K562 (cell line): ENCODE results near the gene CCDC9. TPM values are rescaled to one million over a fixed set of nuclear protein-coding genes. Genes with fewer than 3 reads are reported as not detected.

Experiments
- ASH1L ChIP-seq: fragments of 450-650 bp; IDR thresholded peaks from 2 replicates; pipeline ENCODE4 v1.6.1; 2018; ENCODE audit warnings: borderline replicate concordance, mild to moderate bottlenecking, low read depth; ENCODE audit not compliant: partially characterized antibody
- BACH1 ChIP-seq: fragments of 200-800 bp; sonication (Bioruptor generic); IDR thresholded peaks from 2 replicates; pipeline ENCODE4 v1.6.1; 2016; ENCODE audit warnings: missing genetic modification characterization, missing compliant biosample characterization
- CREM ChIP-seq: IDR thresholded peaks from 2 replicates; pipeline ENCODE4 v1.6.1; 2014; ENCODE audit warnings: antibody characterized with exemption, low read depth
- HMGN3 ChIP-seq: IDR thresholded peaks from 2 replicates; pipeline ENCODE4 v1.6.1; 2011; ENCODE audit warnings: borderline replicate concordance, low read depth, mild to moderate bottlenecking, mixed read lengths, low read length; ENCODE audit not compliant: insufficient read length; ENCODE audit errors: extremely low read depth
- MCM2 ChIP-seq: fragments of 450-650 bp; IDR thresholded peaks from 2 replicates; pipeline ENCODE4 v1.6.1; 2017; ENCODE audit warnings: low read depth, mild to moderate bottlenecking
- NFIX ChIP-seq: fragments of 250-450 bp; sonication (Bioruptor Pico); IDR thresholded peaks from 2 replicates; pipeline ENCODE4 v1.4.0; 2020; ENCODE audit warnings: low read depth, mild to moderate bottlenecking, moderate library complexity
- PHTF2 ChIP-seq: fragments of 250-450 bp; sonication (Bioruptor Pico); IDR thresholded peaks from 2 replicates; pipeline ENCODE4 v1.5.0; 2021; ENCODE audit warnings: mild to moderate bottlenecking
- RBM25 ChIP-seq: fragments of 200-400 bp; formaldehyde crosslinking; IDR thresholded peaks from 2 replicates; pipeline ENCODE4 v1.6.1; 2018; ENCODE audit warnings: low read length, low read depth, moderate library complexity; ENCODE audit not compliant: severe bottlenecking
- SRSF7 ChIP-seq: fragments of 200-400 bp; formaldehyde crosslinking; optimal IDR thresholded peaks from 2 replicates; pipeline ENCODE3; 2017; ENCODE audit warnings: mild to moderate bottlenecking, low read depth, low read length
- TGIF2 ChIP-seq: sonication (generic); formaldehyde crosslinking; IDR thresholded peaks from 2 replicates; pipeline ENCODE4 v1.8.1; 2022; ENCODE audit warnings: mild to moderate bottlenecking, missing genetic modification reagents, moderate library complexity
- ZBTB12 ChIP-seq: fragments of 250-450 bp; sonication (Bioruptor Pico); IDR thresholded peaks from 2 replicates; pipeline ENCODE4 v1.4.0; 2020
- ZNF277 ChIP-seq: fragments of 250-450 bp; sonication (Bioruptor Pico); IDR thresholded peaks from 2 replicates; pipeline ENCODE4 v1.8.0; 2022; ENCODE audit warnings: inconsistent platforms, mild to moderate bottlenecking, moderate library complexity, borderline replicate concordance
- ZNF311 ChIP-seq: fragments of 250-450 bp; sonication (Bioruptor Pico); IDR thresholded peaks from 2 replicates; pipeline ENCODE4 v1.4.0; 2020; ENCODE audit warnings: mild to moderate bottlenecking, moderate library complexity
- ZNF431 ChIP-seq: sonication (generic); formaldehyde crosslinking; IDR thresholded peaks from 2 replicates; pipeline ENCODE4 v1.8.0; 2022; ENCODE audit warnings: mild to moderate bottlenecking, missing genetic modification reagents
- ZNF586 ChIP-seq: fragments of 450-650 bp; formaldehyde crosslinking; conservative IDR thresholded peaks from 2 replicates; pipeline ENCODE4 v1.4.0; 2020; ENCODE audit warnings: mild to moderate bottlenecking, moderate library complexity
- ZNF780A ChIP-seq: fragments of 250-450 bp; sonication (Bioruptor Pico); IDR thresholded peaks from 2 replicates; pipeline ENCODE4 v1.5.0; 2021; ENCODE audit warnings: mild to moderate bottlenecking
- polyA plus RNA-seq, 8 experiments: library from polyadenylated mRNA; depleted of rRNA in 4 of 8; stranded (reverse) in 5 of 8; unstranded in 3 of 8; fragments of >200 nt; fragmentation: Nextera tagmentation in 2 of 8; fragmentation: Illumina TruSeq in 1 of 8; extraction: Ambion mirVana in 2 of 8; extraction: Trizol in 1 of 8; gene quantifications; 2 replicates each; pipeline versions ENCODE4 v1.2.1 to v1.2.3, GENCODE V29; 2011 to 2014; ENCODE audit warnings: inconsistent platforms in 1 of 8, missing spikeins in 1 of 8
- total RNA-seq, 7 experiments: library from RNA; depleted of rRNA in 6 of 7; stranded (reverse); fragments of >200 nt in 6 of 7; fragmentation: Illumina TruSeq in 2 of 7; extraction: Trizol in 2 of 7; gene quantifications; 2 replicates each; pipeline versions ENCODE4 v1.2.1 to v1.2.3, GENCODE V29; 2011 to 2021; ENCODE audit warnings: low replicate concordance in 1 of 7
- TF ChIP-seq, protein P1 (sequence below), 2 experiments: IDR thresholded peaks in 1 of 2; conservative IDR thresholded peaks in 1 of 2; 2 replicates each; pipeline ENCODE4 v1.6.1; 2016; ENCODE audit warnings: low read depth in 2 of 2, mild to moderate bottlenecking in 1 of 2, missing compliant biosample characterization in 1 of 2, missing genetic modification characterization in 1 of 2, moderate library complexity in 1 of 2
- TF ChIP-seq, protein P2 (sequence below): fragments of 450-650 bp; IDR thresholded peaks from 2 replicates; pipeline ENCODE4 v1.6.1; 2016; ENCODE audit warnings: borderline replicate concordance
- TF ChIP-seq, protein P3 (sequence below): sonication (generic); formaldehyde crosslinking; IDR thresholded peaks from 2 replicates; pipeline ENCODE4 v1.8.1; 2022; ENCODE audit warnings: missing genetic modification reagents

Gene CCDC9
- total and polyA plus RNA-seq, 9 of the 15 experiments (the other 6 are each of a cell fraction or from before 2014, with no cell fraction given), result 0.23 to 38.6 (median 8.4) TPM

GRCh38 chr19:47228937-47229675 lies 27.2 kb upstream of the CCDC9 start (continued):
- TF ChIP-seq ZNF586 (no peak), NFIX (CRISPR knock-in tag) (no peak), RBM25 (no peak), PHTF2 (no peak), SRSF7 (no peak), TGIF2 (CRISPR knock-in tag) (no peak), ZBTB12 (CRISPR knock-in tag) (no peak), ZNF277 (CRISPR knock-in tag) (no peak), ASH1L (no peak), ZNF780A (CRISPR knock-in tag) (no peak), HMGN3 (no peak), BACH1 (tag) (no peak), CREM (0 out of 2 replicates have a peak, but pooled peaks have one; percentile 25), ZNF311 (CRISPR knock-in tag) (no peak), ZNF431 (CRISPR knock-in tag) (no peak), MCM2 (no peak)
- TF ChIP-seq, protein P1, sequence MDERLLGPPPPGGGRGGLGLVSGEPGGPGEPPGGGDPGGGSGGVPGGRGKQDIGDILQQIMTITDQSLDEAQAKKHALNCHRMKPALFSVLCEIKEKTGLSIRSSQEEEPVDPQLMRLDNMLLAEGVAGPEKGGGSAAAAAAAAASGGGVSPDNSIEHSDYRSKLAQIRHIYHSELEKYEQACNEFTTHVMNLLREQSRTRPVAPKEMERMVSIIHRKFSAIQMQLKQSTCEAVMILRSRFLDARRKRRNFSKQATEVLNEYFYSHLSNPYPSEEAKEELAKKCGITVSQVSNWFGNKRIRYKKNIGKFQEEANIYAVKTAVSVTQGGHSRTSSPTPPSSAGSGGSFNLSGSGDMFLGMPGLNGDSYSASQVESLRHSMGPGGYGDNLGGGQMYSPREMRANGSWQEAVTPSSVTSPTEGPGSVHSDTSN (CRISPR knock-in tag; IDR thresholded peaks at IDR 0.05; ENCODE audit: low read depth), result no peak
- TF ChIP-seq, protein P1 (tag; conservative IDR thresholded peaks at IDR 0.05; ENCODE audit: low read depth), result no peak; the same call in 1 of the 2 replicates
- TF ChIP-seq, protein P2, sequence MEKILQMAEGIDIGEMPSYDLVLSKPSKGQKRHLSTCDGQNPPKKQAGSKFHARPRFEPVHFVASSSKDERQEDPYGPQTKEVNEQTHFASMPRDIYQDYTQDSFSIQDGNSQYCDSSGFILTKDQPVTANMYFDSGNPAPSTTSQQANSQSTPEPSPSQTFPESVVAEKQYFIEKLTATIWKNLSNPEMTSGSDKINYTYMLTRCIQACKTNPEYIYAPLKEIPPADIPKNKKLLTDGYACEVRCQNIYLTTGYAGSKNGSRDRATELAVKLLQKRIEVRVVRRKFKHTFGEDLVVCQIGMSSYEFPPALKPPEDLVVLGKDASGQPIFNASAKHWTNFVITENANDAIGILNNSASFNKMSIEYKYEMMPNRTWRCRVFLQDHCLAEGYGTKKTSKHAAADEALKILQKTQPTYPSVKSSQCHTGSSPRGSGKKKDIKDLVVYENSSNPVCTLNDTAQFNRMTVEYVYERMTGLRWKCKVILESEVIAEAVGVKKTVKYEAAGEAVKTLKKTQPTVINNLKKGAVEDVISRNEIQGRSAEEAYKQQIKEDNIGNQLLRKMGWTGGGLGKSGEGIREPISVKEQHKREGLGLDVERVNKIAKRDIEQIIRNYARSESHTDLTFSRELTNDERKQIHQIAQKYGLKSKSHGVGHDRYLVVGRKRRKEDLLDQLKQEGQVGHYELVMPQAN, result peak; percentile 96
- TF ChIP-seq, protein P3, sequence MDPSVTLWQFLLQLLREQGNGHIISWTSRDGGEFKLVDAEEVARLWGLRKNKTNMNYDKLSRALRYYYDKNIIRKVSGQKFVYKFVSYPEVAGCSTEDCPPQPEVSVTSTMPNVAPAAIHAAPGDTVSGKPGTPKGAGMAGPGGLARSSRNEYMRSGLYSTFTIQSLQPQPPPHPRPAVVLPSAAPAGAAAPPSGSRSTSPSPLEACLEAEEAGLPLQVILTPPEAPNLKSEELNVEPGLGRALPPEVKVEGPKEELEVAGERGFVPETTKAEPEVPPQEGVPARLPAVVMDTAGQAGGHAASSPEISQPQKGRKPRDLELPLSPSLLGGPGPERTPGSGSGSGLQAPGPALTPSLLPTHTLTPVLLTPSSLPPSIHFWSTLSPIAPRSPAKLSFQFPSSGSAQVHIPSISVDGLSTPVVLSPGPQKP (CRISPR knock-in tag), result no peak
